ENCODE results near the gene ARHGAP26. TPM values are rescaled to one million over a fixed set of nuclear protein-coding genes. Genes with fewer than 3 reads are reported as not detected.
A peak's percentile ranks its signal among the peaks of the same experiment; 100 is the strongest.

ARHGAP26 gene
- total RNA-seq, 1 experiment from 2014 or later, result 54.3 TPM

GRCh38 chr5:143002459-143003327 is 232.5 kb downstream of the ARHGAP26 start:
- intact Hi-C loops (cut with micrococcal nuclease), result loop anchor here (1.0 to 10.0 kb wide), 9 partner anchors 42 to 1182 kb away; no protein-coding TSS in a partner anchor
- ChIA-PET CTCF (interaction anchor here (0.6 to 3.3 kb wide), 62 partner anchors 9 to 1184 kb away, joined by 3 to 17 read pairs (median 4); partner anchors contain the start of gene NR3C1), POLR2A (interaction anchor here (0.5 to 4.1 kb wide), 35 partner anchors 16 to 1168 kb away, joined by 3 to 41 read pairs (median 4); partner anchors contain the start of genes KCTD16, NR3C1 and YIPF5)
- peak; percentile 72 for TF ChIP-seq CTCF (IDR thresholded peaks at IDR 0.05; ENCODE audit: unreplicated experiment)
- H3K27me3 Mint-ChIP-seq (ENCODE audit: insufficient read depth, unreplicated experiment), result no peaks in the 10 kb centered on the region
- no peak overlapping the region for H3K4me3 Mint-ChIP-seq (ENCODE audit: unreplicated experiment)
- peaks cover 29% of the 10 kb centered on the region for H3K4me1 Mint-ChIP-seq (ENCODE audit: insufficient read depth, unreplicated experiment)
- peak overlapping the region; percentile 92 for H3K27ac Mint-ChIP-seq (ENCODE audit: low read depth, unreplicated experiment)
- H3K9me3 Mint-ChIP-seq (ENCODE audit: unreplicated experiment), result no peaks in the 10 kb centered on the region
- TSS peak; percentile 68 for BruUV-seq (replicated peaks)
- H3K36me3 Mint-ChIP-seq (ENCODE audit: insufficient read depth, unreplicated experiment), result no peaks in the 10 kb centered on the region
- peak; percentile 96 for DNase-seq (ENCODE audit: unreplicated experiment)

- no TSS peak for BruUV-seq (replicated peaks)
- Mint-ChIP-seq H3K36me3 (ENCODE audit: insufficient read depth, unreplicated experiment) (no peaks in the 10 kb centered on the region), H3K4me1 (ENCODE audit: insufficient read depth, unreplicated experiment) (peaks cover 35% of the 10 kb centered on the region), H3K9me3 (ENCODE audit: unreplicated experiment) (no peaks in the 10 kb centered on the region), H3K4me3 (ENCODE audit: unreplicated experiment) (no peak overlapping the region), H3K27ac (ENCODE audit: low read depth, unreplicated experiment) (peak overlapping the region; percentile 92), H3K27me3 (ENCODE audit: insufficient read depth, unreplicated experiment) (no peaks in the 10 kb centered on the region)
- intact Hi-C loops (cut with micrococcal nuclease), result loop anchor here (1.0 to 10.0 kb wide), 9 partner anchors 42 to 1182 kb away; no protein-coding TSS in a partner anchor
- ChIA-PET POLR2A (interaction anchor here (0.5 to 4.1 kb wide), 26 partner anchors 16 to 1168 kb away, joined by 3 to 41 read pairs (median 5); partner anchors contain the start of genes KCTD16, NR3C1 and YIPF5), CTCF (interaction anchor here (0.6 to 3.3 kb wide), 44 partner anchors 10 to 1183 kb away, joined by 3 to 17 read pairs (median 4); partner anchors contain the start of gene NR3C1)
- no peak for TF ChIP-seq CTCF (IDR thresholded peaks at IDR 0.05; ENCODE audit: unreplicated experiment)
- DNase-seq (ENCODE audit: unreplicated experiment), result no peak
These were observed 233.1 kb downstream of the ARHGAP26 start for GRCh38 chr5:143003328-143003636.

- Mint-ChIP-seq H3K4me3 (ENCODE audit: unreplicated experiment) (no peak overlapping the region), H3K4me1 (ENCODE audit: insufficient read depth, unreplicated experiment) (peaks cover 46% of the 10 kb centered on the region), H3K9me3 (ENCODE audit: unreplicated experiment) (no peaks in the 10 kb centered on the region), H3K27me3 (ENCODE audit: insufficient read depth, unreplicated experiment) (no peaks in the 10 kb centered on the region), H3K36me3 (ENCODE audit: insufficient read depth, unreplicated experiment) (no peaks in the 10 kb centered on the region), H3K27ac (ENCODE audit: low read depth, unreplicated experiment) (no peak overlapping the region)
- CTCF ChIA-PET, result interaction anchor here (0.7 to 3.3 kb wide), 11 partner anchors 59 to 821 kb away, joined by 3 to 17 read pairs (median 5); partner anchors contain the start of gene NR3C1
- TF ChIP-seq CTCF (IDR thresholded peaks at IDR 0.05; ENCODE audit: unreplicated experiment), result no peak
- POLR2A ChIA-PET, result interaction anchor here (0.9 to 4.1 kb wide), 4 partner anchors 139 to 396 kb away, joined by 3 to 41 read pairs (median 10); no protein-coding TSS in a partner anchor
- DNase-seq (ENCODE audit: unreplicated experiment), result no peak
- intact Hi-C loops (cut with micrococcal nuclease), result loop anchor here (5.0 to 10.0 kb wide), 5 partner anchors 238 to 1180 kb away; no protein-coding TSS in a partner anchor
- BruUV-seq (replicated peaks), result no TSS peak
These were observed 234.4 kb downstream of the ARHGAP26 start for GRCh38 chr5:143004361-143005145.

All from MCF 10A (cell line).